Dermis blood vessel endothelial cell (primary cell): Measurements from ENCODE around the gene VAPA. TPM values are rescaled to one million over a fixed set of nuclear protein-coding genes. Genes with fewer than 3 reads are reported as not detected.

Source experiments
- DNase-seq: peaks from one replicate; pipeline ENCODE4 v3.0.0; 2010
- total RNA-seq: library from RNA; depleted of rRNA; stranded (reverse); fragments of >200 nt; gene quantifications from 2 replicates; pipeline ENCODE4 v1.2.3, GENCODE V29; 2014

Gene VAPA
- total RNA-seq, 1 donor from 2014 or later, result 261 TPM

DNA sequence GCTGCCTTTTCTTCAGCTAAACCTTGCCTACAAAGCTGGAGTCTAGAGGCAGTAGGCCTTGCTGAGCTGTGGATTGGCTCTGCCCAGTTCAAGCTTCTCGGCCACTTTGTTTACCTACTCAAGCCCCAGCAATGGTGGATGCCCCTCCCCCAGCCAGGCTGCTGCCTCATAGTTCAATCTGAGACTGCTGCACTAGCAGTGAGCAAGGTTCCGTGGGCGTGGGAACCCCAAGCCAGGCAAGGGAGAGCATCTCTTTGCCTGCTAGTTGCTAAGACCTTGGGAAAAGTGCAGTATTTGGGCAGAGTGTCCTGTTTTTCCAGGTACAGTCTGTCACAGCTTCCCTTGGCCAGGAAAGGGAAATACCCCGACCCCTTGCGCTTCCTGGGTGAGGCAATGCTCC lies 68.9 kb downstream of the VAPA start:
- DNase-seq, result no peak

DNA sequence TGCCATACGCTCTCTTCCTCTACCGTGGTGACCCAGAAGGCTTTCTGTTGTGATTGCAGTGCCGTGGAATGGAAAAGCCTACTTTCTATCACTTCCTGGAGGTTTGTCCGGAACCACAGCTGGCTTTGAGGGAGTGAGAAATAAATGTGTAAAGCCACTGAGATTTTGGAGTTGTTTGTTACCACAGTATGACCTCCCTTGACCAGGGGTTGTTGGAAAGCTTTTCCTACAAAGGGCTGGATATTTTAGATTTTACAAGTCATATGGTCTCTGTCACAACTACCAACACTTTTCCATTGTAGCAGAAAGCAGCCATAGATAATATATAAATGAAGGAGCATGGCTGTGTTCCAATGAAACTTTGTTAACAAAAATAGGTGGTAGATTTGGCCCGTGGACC lies 70.3 kb downstream of the VAPA start:
- DNase-seq, result no peak

DNA sequence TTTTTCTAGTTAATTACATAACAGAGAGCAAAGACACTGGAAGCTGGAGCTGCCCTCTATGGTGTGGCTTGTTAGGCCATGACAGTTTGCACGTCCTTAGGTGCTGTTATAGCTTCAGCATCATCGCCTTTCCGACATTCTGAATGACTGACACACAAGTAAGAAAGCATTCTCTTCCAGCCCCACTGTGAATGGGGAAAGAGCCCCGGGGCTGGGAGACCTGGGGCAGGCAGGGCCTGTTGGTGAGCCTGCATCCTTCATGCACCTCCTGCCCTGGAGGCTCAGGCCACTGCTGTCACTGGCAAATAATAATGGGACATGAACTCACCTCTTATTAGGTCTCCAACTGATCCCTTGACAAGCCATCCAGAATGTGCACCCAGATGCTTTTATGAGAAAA lies 71.8 kb downstream of the VAPA start:
- no peak for DNase-seq

DNA sequence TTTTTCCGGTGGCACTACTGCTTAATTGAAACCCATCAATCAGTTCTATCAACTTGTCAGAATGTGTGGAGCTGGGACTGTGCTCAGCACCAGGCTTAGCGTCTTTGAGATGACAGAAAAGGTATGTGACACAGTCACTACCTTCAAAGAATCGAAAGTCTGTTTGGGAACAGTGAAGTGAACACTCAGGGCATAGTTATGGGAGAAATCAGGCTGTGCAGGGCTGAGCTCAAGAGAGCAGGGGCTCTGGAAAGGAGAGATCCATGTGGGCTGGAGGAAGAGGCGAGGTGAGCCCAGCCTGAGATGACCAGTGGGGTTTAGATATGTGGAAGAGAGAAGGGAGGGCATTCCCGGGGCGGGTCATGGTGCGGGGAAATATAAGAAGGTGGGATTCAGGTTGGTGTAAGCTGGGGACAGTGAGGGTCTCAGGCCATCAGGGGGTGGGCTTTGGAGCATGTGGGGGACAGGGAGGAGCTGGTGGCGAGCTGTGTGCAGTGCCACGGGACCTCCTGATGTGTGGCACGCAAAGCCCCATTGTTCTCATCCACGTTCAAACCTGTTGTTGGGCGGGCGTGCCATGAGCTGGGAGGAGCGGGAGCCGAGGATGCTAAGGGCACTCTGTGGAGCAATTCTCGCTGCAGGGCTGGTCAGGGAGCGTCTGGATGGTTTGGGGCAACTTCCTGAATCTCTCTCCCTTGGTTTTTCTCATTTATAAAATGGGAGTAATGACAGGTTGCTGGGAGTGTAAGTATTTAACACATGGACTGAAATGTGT lies 72.5 kb downstream of the VAPA start:
- no peak for DNase-seq

DNA sequence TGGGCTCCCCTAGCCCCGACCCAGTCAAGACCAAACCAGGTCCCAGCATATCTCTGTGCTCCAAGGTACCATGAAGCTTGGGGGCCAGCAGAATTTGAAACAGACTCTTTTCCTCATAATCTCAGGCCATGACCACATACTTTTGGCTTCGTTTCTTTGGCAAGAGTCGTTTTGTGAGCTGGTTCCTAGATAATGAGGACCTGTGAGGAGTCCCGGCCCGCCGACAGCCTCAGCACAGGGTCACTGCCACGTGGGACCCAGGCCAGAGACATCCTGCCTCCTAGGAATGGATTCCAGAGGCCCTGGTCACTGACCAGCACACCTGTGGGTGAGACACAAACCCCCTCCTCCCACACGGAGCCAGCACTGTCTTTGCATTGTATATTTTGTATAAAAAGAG lies 73.5 kb downstream of the VAPA start:
- no peak for DNase-seq

DNA sequence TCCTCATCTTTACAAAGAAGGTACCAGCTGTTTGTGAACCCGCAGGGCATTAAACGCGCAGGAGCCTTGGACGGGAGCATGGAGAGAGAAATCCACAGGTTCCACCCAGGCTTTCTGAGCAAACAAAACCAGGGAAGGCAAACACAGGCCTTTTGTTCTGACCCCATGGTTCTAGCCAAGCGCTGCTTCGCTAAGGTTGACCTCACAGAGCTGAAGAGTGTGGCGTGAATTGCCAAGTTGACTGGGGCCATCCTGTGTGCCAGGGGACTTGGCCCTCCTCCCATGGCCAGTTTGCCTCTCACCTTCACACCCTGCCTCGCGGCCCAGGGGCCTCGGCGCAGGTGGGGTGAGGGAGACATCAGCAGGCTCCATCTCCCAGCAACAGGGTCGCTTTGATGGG lies 74.1 kb downstream of the VAPA start:
- no peak for DNase-seq

DNA sequence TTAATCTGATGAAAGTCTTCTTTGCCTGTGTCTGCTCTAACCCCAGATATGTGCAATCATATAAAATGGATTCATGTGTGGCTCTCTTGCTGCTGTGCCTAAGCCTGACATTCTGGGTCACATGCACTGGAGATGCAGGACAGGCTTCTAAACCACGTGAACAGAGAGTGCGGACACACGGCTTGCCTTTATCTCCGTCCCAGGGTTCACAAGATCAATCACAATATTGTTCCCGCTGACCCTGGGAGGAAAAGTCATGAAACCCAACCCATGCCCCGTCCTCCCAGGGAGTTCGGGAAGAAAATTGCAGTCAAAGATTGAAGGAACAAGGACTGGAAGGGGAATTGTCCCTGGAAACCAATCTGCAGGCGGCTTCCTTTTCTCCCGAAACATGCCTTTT lies 74.8 kb downstream of the VAPA start:
- DNase-seq, result no peak

DNA sequence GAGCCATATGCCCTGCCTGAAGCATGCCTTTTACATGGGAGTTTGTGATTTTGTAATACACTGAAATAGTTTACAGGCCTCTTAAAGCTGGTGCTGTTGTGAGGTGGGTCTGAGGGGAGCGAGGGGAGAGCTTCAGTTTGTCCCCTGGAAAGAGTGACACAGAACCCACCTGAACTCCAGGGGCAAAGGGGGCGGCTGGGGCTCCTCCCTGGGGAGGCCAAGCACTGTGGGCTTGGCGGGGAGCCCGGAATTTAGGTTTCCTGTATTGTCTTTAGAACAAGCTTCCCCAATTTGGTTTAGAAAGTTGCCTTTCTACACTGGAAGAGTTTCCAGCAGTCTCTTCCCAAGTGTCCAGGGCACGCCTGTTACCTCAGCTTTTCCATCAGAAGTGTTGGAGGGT lies 75.7 kb downstream of the VAPA start:
- no peak for DNase-seq

DNA sequence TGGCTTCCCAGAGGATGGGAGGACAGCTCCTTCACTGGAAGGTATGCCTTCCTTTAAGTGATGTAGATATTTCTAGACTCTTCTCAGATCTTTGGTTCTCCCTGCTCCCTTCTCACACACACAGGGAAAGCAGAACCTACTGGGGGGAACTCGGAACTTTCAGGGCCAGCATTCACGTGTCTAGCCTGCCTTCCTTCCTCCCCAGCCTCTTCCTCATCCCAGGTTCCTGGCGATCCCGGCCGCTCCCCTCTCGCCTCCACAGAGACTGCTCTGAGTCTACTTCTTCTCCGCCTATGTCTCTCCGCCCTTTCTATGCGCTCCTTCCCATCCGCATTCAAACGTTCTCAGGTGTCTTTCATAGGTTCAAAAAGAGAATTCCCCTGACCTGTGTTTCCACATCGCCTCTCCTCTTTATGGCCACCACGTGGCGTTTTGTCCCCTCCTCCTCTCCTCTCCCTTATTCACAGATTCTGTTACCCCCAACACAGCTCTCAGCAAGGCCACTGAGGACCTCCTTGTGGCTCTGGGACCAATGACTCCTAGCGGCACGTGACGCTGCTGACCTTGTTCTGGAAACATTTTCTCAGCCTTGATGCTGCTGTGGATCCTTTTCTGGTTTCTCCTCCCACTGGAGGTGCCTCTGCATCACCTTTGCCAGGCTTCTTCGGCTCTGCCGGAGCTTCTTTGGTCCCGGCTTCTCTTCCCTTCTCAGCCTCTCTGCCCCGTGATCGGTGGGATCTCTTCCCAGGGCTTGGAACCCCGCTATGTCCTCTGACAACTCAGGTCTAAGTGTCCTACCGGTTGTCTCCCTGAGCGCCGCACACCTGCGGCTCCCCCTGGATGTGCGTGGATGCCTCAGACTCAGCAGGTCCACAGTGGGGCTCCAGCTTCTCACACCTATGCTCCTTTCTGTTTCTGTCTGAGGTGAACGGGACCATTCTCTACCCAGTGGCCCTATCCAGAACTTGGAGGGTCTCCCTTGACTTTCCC lies 77.5 kb downstream of the VAPA start:
- no peak for DNase-seq

DNA sequence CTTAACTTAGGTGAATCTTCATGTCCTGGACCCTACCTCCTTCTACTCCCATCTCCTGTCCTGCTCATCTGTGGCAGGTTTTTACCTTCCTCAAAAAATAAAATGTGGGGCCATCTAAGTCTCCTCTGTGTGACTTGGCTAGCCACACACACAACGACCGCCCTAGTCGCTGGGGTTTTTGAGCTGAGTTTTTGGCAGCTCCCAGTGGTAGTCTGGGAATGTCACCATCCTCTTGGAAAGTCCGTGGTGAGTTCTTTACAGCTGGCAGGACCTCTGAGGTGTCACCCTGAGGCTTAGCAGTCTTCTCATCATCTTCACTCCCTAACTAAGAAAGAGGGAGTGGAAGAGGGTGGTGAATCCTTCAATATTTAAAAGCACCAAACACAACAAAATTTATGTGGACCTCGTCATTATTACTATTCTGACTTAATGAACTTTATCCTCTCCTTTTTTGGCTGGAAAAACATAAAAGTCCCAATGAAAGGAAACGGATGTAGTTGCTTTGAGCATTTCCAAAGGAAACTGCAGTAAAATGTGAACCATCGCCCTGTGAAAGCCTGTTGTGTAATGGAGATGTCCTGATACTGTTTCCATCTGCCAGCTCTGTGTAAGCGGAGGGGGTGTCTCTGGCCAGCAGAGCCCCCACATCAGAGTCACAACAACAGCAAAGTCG lies 78.6 kb downstream of the VAPA start:
- DNase-seq, result peak; percentile 61

DNA sequence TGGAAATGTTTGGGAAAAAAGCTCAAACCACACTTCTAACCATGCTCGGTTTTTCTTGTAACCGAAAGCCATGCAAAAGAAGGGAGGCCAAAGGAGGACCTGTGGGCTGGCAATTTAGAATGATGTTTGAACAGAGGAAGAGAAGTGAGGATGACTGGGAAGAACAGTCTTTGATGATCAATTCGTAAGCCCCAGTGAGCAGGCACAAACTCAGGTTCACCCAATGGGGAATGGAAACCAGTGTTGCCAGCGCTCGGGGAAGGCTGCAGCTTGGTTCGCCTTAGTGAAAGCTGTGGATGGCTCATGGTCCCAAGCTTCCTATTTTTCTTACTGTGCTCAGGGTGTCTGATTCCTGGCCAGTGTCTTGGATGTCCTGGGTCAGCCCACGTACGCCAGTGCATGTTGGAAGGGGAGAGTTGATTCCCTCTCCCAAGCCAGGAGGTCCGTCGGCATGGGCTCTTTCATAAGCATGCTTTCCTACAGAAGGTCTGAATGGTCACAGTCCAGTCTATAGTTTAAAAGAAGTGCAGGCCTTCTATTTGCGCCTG lies 79.2 kb downstream of the VAPA start:
- DNase-seq, result no peak

DNA sequence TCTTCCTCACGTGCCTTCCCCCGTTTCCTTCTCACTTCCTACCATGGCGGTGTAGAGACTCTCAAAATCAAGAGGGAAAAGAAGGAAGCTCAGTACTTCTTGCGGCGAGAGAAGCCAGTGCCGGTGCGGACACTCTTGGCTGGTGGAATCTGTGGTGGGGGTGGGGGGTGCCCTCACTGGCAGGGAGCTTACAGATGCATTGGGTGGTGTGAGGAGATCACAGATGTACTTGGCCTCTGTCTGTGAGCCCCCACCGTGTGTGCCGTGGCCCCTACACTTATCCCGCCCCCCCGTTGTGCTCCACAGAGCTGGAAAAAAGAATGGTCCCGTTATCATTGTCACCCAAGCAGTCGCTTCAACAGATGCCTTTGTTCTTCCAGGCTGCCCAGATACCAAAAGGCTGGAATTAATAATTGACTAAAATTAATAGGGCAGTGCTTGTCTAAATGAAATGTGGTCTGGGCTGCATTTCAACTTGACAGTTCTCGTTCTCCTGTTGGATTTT lies 79.8 kb downstream of the VAPA start:
- DNase-seq, result no peak

DNA sequence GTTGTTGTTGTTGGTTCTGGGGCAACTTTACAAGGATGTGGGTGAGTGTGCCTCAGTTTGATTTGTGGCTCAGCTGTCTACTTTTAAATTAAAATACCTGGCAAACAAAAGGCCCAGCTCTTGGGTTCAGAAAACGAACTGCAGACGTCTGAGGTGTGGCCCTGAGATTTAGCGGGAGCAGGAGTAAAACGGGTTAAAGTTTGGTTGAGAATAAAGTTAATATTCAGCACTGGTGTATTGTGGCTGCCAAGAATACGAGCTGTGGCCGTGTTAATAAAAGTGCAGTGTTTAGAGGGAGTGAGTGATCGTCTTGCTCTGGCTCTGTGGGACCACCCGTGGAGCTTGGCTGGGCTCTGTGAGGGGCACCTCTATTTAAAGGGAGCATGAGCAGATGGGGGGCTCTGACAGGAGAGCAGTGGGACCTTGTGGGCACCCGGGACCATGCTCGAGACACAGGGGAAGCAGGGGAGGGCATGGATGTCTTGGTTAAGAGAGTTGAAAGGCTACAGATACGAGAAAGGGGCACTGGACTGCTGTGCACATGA lies 80.3 kb downstream of the VAPA start:
- no peak for DNase-seq

DNA sequence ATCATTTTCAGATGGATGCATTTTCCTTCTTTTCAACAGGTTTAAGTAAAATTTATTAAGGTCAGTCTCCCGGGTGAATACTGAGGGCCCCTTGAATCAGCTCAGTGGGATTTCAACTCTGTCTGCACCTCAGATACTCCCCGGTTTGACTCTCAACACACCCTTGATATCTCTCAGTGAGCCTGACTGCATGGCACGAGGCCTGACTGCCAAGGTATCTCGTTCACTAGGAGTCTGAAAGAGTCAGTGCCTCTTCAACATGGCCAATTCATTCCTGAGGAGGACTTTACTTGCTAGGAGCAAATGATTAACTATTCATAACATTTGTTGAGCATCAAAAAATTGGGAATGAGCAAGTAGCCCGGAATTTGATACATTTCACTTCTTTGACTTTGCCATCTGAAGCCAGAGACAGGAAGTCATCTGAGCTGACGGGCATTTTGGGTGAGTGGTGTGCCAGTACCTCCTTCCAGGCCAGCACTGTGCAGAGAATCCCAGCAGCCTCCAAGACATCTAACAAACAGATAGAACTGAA lies 81.0 kb downstream of the VAPA start:
- no peak for DNase-seq

DNA sequence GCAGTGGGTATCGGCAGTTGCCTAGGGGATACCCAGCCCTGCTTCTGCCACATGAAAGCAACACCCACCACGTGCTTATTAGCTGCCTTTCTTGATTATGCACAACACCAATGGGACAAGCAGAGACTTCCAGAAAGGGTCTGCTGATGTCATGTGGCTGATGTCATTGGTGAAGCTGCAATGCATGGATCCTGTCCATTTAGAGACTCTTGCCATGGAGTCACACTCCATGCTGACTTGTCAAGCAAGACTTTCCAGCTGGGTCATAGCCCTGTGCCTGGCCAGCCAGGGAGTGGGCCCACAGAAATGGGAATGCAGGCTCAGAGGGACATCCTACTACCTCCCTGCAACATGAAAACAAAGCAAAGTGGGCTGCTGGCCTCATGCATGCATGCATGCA lies 81.8 kb downstream of the VAPA start:
- no peak for DNase-seq

DNA sequence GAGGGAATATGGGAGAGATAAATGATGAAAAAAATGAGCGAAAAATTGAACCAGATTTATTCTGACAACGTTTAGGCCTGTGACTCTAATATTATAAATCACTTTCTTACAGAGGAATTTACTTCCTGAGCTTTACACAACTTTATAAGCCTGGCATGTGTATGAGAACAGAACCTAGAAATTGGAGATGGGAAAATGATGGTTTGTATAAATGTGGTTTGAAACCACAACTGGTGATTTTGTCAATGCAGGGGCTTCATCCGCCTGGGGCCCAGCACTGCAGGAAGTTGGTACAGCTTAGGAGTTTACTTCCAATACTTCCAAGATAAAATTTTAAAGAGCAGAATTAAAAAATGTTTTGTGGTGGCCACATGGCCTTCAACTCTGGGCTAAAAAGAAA lies 82.3 kb downstream of the VAPA start:
- no peak for DNase-seq

DNA sequence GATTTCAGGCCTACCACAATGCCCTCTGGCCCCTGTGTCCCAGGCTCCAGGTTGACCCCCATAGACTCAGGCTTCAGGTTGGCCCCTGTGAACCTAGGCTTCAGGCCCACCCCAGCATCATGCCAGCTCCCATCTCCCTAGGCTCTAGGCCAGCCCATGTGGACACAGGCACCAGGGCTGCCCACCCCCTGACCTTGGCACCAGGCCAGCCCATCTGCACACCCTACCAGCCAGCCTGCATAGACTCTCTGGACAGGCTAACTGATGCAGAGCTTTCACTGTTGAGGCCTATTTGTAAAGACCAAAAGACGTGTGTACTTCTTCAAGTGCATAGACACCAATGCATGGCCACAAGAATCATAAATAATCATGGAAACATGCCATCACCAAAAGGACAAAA lies 83.9 kb downstream of the VAPA start:
- no peak for DNase-seq

DNA sequence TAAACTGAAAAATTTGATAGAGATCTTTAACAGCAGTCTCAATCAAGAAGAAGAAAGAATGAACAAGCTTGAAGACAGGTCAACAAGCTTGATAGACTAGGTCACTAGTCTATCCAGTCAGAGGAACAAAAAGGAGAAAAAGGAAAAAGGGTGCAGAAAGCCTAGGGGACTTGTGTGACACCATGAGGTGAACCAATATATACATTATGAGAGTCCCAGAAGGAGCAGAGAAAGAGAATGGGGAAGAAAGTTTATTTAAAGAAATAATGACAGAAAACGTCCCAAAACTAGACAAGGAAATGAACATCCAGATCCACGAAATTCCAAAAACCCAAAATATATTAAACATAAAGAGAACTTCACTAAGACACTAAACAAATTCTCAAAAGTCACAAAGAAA lies 84.5 kb downstream of the VAPA start:
- no peak for DNase-seq

DNA sequence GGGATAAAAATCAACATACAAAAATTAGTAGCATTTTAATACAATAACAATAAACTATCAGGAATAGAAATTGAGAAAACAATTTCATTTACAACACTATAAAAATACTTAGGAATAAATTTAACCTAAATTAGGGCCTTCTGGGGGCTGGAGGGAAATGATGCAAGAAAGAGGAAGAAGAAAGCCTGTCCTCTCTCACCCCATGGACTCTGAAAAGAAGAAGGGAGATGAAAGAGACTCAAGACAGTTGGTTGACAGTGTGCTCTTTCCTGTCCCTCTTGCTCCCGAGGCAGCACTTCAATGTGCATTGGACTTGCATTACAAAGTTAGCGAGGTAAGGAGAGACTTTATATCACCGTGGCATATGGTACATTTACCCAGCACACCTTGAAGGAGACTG lies 88.5 kb downstream of the VAPA start:
- DNase-seq, result no peak

DNA sequence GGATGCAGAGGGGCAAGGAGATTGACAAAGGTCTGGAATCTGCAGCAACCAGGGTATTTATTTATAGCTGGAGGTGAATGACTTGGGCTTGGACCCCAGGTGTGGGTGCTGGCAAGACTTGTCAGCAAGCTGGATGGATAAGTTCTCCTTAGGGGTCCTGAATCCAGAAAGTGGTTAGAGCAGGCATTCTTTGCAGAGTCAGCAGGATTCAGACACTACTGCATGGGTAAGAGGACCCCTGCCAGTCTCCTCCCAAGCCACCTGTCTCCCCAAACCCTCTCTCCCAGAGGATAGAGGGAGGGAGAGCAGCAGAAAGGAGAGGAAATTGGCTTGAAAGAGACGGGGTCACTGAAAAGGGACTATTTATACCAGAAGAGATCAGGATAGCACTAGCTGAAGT lies 89.5 kb downstream of the VAPA start:
- DNase-seq, result no peak

DNA sequence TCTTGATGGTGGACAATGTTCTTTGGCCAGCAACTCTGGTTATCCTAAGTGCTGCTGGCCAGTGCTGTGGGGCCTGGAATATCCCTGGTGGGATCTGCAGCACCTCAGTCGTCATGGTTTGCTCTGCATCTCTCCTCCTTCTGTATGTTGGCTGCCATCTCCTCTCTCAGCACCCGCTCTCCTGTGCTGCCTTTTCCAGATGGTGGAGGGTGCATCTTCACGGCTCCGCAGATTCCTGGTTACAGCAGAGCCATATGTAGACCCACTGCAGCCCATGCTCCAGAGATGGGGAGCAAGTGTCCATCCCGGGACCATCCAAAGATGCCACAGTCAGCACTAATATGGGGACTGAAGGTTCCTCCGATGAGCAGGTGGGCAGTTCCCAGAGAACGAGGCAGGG lies 90.0 kb downstream of the VAPA start:
- no peak for DNase-seq

DNA sequence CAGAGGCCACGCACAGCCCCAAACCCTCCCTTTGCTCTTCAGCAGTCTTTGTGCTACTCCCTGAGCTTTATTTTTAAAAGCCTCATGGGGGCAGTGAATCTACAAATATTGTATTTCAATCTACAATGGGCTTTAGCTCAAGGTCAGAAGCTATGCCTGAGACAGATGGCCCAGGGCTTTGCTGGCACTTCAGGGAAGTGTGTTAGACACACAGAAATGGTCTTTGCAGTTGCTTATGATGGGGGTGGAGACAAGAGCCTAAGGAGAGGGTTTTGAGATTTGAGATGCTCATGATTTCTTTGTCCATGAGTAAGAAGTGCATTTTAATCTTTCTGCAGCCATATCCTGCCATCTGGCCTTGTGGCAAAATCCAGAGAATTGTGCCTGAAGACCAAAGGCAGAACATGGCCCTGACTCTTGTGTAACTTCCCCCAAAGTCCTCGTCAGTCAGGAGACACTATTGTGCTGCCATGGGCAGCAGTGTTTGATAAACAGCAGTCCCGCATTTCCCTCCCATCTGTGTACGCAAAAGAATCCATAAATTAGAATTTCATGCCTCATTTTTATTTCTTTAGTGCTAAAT lies 92.6 kb downstream of the VAPA start:
- peak; percentile 31 for DNase-seq
